ENCODE measurements around the gene SEMA5A. TPM values are rescaled to one million over a fixed set of nuclear protein-coding genes. Genes with fewer than 3 reads are reported as not detected.

The SEMA5A gene
- total RNA-seq, 4 donors from 2014 or later: 2.3 to 4.7 (median 3.7) TPM

- H3K9me3 ChIP-seq: no peaks in the 10 kb centered on the region
- no peaks in the 10 kb centered on the region for H3K4me1 ChIP-seq
- TF ChIP-seq POLR2AphosphoS5 (IDR thresholded peaks at IDR 0.05) (no peak), EP300 (IDR thresholded peaks at IDR 0.05) (no peak), POLR2A (IDR thresholded peaks at IDR 0.05) (no peak), CTCF (IDR thresholded peaks at IDR 0.05) (no peak)
- H3K27me3 ChIP-seq: no peaks in the 10 kb centered on the region
- H3K36me3 ChIP-seq: no peaks in the 10 kb centered on the region
- 81 to 100% methylated on average over 1 of the region's 1 CpG for WGBS, 2 donors (ENCODE audit: low coverage in 1 of 2)
- H3K27ac ChIP-seq: no peak overlapping the region
- H3K4me3 ChIP-seq: no peak overlapping the region
- no peak for ATAC-seq
Measured at GRCh38 chr5:9189681-9190080, 356.2 kb downstream of the SEMA5A start.

- Histone ChIP-seq H3K27ac (no peak overlapping the region), H3K4me1 (no peaks in the 10 kb centered on the region), H3K4me3 (no peak overlapping the region), H3K36me3 (no peaks in the 10 kb centered on the region), H3K9me3 (no peaks in the 10 kb centered on the region), H3K27me3 (no peaks in the 10 kb centered on the region)
- TF ChIP-seq POLR2A (IDR thresholded peaks at IDR 0.05): no peak
- TF ChIP-seq CTCF (IDR thresholded peaks at IDR 0.05): no peak
- TF ChIP-seq EP300 (IDR thresholded peaks at IDR 0.05): no peak
- TF ChIP-seq POLR2AphosphoS5 (IDR thresholded peaks at IDR 0.05): no peak
- 58 to 64% methylated on average over 4 of the region's 4 CpGs for WGBS, 2 donors (ENCODE audit: low coverage in 1 of 2)
- no peak for ATAC-seq
Measured at GRCh38 chr5:9188956-9189355, 356.9 kb downstream of the SEMA5A start.

GRCh38 chr5:9188131-9188530 lies 357.7 kb downstream of the SEMA5A start:
- TF ChIP-seq POLR2A (IDR thresholded peaks at IDR 0.05) (no peak), POLR2AphosphoS5 (IDR thresholded peaks at IDR 0.05) (no peak), CTCF (IDR thresholded peaks at IDR 0.05) (no peak), EP300 (IDR thresholded peaks at IDR 0.05) (no peak)
- Histone ChIP-seq H3K27me3 (no peaks in the 10 kb centered on the region), H3K27ac (no peak overlapping the region), H3K36me3 (no peaks in the 10 kb centered on the region), H3K4me3 (no peak overlapping the region), H3K4me1 (no peaks in the 10 kb centered on the region), H3K9me3 (no peaks in the 10 kb centered on the region)
- no peak for ATAC-seq
- 60 to 82% methylated on average over 5 of the region's 5 CpGs for WGBS, 2 donors (ENCODE audit: low coverage in 1 of 2)

GRCh38 chr5:9187614-9188013 lies 358.3 kb downstream of the SEMA5A start:
- no peaks in the 10 kb centered on the region for H3K4me1 ChIP-seq
- no peak for TF ChIP-seq POLR2AphosphoS5 (IDR thresholded peaks at IDR 0.05)
- TF ChIP-seq CTCF (IDR thresholded peaks at IDR 0.05): no peak
- no peak for TF ChIP-seq EP300 (IDR thresholded peaks at IDR 0.05)
- TF ChIP-seq POLR2A (IDR thresholded peaks at IDR 0.05): no peak
- H3K27me3 ChIP-seq: no peaks in the 10 kb centered on the region
- no peak for ATAC-seq
- H3K9me3 ChIP-seq: no peaks in the 10 kb centered on the region
- no peaks in the 10 kb centered on the region for H3K36me3 ChIP-seq
- H3K27ac ChIP-seq: no peak overlapping the region
- 89 to 100% methylated on average over 3 to 5 of the region's 5 CpGs for WGBS, 2 donors (ENCODE audit: low coverage in 1 of 2)
- H3K4me3 ChIP-seq: no peak overlapping the region

- Histone ChIP-seq H3K27me3 (no peaks in the 10 kb centered on the region), H3K36me3 (no peaks in the 10 kb centered on the region), H3K27ac (no peak overlapping the region), H3K4me1 (no peaks in the 10 kb centered on the region), H3K4me3 (no peak overlapping the region), H3K9me3 (no peaks in the 10 kb centered on the region)
- WGBS, 2 donors (ENCODE audit: low coverage in 1 of 2): 63 to 67% methylated on average over 1 of the region's 1 CpG
- TF ChIP-seq POLR2AphosphoS5 (IDR thresholded peaks at IDR 0.05) (no peak), CTCF (IDR thresholded peaks at IDR 0.05) (no peak), EP300 (IDR thresholded peaks at IDR 0.05) (no peak), POLR2A (IDR thresholded peaks at IDR 0.05) (no peak)
- ATAC-seq: no peak
Measured at GRCh38 chr5:9186069-9186468, 359.8 kb downstream of the SEMA5A start.

All from gastroesophageal sphincter (tissue), 4 donors.